NCI-H345 (cell line): ENCODE results near the gene RECQL5.

Experiments
- DNase-seq: peaks from one replicate; lab custom pipeline; 2025; lab: John Stamatoyannopoulos, UW

The RECQL5 gene

DNA sequence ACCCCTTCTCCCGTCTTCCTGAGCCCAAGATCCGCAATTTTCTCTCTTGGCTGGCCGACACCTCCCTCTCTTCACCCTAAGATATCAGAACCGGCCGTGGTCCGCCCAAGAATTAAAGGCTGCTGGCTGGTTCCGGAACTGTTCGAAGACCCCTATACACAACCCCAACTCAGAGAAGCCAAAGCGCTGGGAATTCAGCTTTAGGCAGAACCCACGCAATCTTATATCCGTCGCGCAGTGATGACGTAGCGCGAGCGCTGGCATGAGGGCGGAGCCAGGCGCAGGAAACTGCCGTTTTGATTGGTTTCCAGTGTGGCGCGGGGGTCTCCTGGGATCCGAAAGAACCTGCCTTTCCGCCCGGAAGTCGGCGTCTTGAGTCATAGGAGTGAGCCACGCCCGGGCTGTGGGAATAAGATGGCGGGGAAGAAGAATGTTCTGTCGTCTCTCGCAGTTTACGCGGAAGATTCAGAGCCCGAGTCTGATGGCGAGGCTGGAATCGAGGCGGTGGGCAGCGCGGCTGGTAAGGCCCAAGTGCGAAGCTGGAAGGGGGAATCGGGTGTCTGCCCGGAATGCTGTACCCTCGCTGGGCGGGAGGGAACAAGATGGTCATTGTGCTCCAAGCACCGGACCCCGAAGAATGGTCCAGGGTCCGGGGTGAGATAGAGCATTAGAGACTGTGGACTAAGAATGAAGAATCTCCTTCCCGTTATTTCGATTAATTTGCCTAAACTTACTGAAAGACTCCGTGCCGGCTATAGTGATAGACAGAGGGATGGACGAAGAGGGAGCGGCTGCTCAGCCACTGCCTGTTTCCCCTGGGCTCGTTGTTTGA, at the start of gene RECQL5, which contains the start of gene SAP30BP:
TSS of gene RECQL5 (minus strand) at position 196 of the 832 bp plus-strand sequence. CDS start 597 bp downstream, outside the sequence.
TSS of gene SAP30BP (plus strand) at position 380 of the 832 bp plus-strand sequence. CDS start at position 415, 35 bp downstream.
- DNase-seq, result peak; percentile 99

DNA sequence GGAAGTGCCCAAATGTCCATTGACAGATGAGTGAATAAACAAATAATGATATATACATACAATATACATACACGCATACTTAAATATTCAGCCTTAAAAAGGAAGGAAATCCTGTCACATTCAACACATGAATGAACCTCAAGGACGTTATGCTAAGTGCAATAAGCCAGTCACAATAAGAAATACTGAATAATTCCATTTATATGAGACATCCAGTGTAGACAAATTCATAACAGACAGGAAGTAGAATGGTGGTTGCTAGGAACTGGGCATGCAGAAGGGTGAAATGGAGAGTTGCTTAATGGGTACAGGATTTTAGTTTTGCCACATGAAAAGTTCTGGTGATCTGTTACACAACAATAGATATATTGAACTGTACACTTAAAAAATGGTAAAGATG, 45.5 kb upstream of the RECQL5 start:
- DNase-seq, result no peak

DNA sequence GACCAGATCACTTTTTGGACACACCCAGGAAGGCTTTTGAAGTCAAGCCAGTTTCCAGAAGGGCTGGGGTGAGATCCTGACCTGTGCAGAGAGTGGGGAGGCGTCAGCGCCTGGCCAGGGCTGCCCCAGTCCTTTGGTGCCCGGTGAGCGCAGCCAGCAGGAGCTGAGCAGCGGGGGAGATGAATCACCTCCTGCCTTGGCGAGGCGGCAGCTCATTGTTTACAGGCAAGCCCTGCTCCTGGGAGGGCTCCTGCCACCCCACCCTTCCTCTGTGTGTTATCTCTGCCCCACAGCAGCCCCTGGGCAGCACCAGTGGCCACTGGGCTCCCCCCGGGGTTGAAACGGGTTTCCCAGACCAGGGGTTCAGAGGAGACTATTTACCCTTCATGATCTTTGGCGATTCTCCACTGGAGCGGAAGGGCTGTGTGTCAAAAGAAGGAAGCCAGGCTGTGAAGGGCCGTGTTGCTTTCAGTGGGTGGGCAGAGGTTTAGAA, 40.2 kb upstream of the RECQL5 start:
- no peak for DNase-seq

DNA sequence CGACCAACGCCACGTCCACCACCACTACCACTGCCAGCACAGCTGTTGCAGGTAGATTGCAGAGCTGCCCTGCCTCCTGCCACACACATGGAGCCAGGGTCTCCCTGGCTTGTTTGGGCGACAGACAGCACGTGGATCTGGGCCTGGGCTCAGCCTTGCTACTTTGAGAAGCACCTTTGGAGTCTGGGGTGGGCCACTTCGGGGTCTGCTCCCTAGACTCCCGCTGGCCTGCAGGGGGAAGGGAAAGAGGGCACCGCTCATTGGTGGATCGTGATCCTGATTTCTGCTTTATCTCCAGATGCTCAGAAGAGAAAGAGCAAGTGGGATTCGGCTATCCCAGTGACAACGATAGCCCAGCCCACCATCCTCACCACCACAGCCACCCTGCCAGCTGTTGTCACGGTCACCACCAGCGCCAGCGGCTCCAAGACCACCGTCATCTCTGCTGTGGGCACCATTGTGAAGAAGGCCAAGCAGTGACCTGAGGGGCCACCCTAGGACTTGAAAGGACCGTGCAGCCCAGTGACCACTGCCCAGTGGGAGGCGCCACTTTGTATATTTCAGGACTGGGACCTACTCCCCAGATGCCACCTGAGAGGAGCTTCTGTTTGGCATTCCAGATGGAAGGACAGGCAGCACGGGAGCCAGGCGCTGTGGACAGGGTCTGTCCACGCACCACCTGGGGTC, 39.2 kb upstream of the RECQL5 start:
- DNase-seq, result no peak

DNA sequence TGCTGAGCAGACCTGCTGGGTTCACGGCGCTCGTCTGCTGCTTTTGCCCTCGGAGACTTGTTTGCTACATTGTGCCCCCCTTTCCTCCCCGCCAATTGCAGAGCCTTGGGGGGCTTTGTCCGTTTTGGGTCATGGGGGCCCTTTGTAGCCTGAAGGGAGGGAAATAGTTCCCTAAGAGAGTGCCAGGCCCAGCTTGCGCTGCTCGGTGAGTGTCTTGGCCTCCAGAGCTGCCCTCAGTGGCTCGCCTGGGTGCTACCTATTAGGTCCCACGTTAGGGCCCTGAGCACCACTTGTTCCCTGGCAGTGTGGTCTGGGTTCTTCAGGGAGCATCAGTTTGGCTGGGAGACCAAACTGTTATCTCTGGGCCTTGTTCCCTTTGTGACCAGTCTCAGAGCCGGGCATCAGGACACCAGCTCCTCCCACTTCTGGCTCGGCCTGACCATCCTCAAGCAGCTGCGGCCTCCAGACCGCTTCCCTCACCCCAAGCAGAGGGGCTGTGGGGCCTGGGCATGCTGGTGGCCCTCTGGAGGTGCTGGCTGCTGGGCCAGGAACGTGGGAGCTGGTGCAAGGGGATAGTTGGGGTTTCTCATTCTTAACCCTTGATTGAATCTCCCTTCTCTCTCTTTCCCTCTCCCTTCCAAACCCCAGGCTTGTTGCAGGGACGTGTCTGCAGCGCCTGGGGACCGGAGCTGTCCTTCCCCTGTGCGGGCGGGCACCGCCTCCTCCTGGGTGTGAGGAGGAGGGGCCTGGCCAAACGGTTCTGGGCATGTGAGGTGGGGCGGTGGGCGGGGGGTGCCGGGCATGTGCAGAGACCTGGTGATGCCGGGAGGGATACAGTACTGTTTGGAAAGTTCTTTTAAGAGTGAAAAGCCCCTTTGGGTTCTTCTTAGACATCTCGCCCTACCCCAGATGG, 38.3 kb upstream of the RECQL5 start:
- no peak for DNase-seq

DNA sequence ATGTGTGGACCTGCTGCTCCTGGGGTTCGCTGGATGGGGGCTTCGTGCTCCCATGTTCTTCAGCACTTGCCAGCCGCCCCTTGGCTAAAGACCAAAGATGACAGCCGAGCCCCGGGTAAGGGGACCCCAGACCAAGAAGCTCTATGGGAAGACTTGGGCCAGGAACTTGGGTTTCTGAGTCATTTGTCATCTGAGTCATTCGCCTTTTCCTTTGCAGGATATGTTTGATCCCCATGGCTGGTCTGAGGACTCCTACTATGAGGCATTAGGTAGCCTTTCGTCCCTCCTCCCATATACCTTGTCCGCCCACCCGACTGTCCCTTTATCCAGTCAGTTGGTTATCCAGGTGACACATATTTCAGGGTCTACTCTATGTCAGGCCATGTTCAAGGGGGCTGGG, 36.6 kb upstream of the RECQL5 start:
- no peak for DNase-seq

DNA sequence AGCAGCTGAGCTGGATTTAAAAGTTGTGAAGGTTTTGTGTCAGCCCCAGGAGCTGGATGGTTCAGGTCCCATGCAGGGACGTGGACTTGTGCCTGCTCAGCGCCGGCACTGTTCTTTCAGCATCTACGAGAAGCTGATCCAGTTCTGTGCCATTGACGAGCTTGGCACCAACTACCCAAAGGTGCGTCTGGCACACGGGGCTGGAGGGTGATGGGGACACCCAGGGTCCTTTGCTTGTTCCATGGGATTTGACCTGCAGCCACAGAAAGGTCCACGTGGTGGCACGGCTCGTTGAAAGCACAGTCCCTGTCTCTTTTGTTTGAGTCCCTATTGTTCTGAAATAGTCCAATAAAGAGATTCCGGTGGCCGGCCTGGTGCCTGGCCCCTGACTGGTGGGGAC, 36.2 kb upstream of the RECQL5 start:
- DNase-seq, result no peak

DNA sequence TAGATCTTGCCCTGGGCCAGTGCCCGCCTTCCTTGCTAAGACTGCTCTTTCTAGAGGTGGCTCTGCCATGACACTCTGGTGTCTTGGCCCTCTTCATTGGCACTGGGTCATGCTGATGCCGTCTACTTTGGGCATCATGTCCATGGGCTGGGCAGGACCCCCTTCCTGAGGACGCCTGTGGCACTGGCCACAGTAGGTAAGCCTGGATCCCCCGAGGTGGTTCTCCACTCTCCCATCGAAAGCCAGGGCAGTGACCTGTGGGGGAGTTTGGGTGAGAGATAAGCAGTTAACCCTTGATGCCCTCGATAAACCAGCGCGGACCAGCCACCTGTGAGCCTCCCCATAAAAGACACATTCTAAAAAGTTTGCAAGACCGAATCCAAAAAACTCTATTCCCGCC, 34.3 kb upstream of the RECQL5 start:
- DNase-seq, result no peak

DNA sequence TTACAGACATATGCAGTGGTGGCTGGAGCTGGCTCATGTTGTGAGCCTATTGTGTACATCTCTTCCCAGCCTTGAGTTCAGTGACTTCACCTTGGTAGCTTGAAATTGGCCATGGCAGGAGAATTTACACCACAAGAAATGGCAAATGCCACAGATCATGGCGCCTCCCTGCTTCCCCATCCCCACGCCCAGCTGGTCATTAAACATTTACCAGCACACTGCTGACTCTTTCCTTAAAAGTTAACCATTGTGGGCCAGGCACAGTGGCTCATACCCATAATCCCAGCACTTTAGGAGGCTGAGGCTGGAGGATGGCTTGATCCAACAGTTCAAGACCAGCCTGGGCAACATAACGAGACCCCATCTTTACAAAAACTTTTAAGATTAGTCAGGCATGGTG, 31.7 kb upstream of the RECQL5 start:
- no peak for DNase-seq

DNA sequence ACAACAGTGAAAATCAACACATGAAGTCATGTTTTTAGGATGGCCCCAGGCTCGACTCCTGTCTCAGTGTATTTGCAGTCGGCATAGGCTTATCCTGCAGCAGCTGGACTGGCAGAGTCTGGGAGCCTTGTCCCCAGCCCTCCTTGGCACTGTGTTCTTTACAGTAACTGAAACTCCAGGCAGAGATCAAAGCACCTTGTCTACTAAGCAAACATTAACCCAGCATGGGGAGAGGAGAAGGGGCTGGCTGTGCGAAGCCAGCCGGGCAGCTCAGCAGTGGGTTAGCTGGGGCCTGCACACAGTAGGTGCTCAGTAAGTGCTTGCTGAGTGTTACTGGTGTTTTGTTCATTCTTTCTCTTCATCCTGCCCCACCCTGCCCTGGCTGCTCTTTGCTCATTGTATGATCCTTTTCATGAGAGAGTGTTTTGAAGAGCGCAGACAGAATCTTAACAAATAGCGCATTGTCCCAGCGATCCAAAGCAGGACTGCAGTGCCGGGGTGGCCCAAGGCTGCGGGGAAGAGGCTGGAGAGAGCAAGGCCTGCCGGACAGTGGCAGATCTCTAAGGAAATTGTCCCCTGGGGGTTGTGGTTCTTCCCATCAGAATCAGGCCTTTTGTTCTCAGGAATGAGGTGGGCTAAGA, 30.8 kb upstream of the RECQL5 start:
- DNase-seq, result no peak

DNA sequence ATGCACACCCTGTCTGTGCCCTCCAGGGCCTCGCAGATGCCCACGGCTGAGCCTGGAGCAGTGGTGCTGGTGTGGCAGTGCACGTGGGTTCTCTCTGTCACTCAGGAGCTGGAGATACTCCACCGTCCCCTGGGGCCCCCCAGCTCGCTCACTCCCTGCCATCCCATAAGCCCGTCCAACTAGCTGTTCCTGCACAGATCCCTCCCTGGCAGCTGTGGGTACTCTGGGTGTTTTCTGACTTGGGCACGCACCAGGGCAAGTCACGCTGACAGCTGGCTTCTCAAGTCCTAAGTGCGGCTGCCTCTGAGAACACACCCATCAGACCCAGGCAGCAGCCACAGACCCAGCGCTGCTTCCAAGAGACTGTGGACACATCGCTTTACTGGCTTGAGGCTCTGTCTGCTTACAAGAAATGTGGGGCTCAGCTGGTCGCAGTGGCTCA, 28.9 kb upstream of the RECQL5 start:
- no peak for DNase-seq

DNA sequence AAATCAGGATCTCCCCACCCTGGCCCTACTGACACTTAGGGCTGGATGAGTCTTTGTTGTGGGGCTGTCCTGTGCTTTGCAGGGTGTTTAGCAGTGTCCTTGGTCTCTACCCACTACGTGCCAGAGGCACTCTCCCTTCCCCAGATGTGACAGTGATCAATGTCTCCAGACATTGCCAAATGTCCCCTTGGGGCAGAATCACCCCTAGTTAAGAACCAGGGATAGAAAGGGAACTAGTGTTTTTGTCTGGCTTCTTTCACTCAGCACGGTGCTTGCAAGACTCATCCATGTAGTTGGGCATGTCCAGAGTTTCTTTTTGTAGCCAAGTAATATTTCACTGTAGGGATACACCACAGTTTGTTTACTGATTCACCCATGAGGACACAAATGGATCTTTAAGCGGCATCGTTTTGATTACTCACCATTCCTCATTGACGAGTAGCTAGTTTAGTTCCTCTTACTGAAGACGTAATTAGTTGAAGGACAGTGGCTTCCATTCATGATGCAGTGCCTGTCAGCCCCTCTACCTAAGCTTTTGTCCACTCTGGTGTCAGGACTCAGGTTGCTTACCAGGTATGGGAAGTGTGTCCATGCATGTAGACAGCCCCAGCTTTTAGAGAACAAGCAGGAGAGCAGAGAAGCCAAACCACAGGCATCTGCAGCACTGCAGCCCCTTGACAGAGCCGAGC, 28.3 kb upstream of the RECQL5 start:
- DNase-seq, result no peak

DNA sequence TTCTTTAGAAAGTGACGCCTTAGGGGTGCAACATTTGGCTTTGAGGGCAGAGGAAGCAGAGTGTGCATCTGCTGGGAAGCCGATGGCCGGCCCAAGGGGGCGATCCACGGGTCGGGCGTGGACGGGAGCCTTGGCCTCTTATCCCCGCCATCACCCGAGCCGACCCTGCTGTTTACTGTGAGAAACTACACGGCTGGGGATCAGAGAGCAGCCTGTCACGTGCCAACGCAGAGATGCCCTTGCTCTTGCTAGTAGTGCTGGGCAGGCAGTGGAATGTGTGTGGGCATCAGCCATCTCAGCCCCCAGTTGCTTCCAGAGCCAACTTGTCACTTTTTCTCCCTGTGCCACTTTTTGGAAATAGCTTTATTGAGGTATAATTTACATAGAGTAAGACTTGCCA, 27.6 kb upstream of the RECQL5 start:
- DNase-seq, result no peak

DNA sequence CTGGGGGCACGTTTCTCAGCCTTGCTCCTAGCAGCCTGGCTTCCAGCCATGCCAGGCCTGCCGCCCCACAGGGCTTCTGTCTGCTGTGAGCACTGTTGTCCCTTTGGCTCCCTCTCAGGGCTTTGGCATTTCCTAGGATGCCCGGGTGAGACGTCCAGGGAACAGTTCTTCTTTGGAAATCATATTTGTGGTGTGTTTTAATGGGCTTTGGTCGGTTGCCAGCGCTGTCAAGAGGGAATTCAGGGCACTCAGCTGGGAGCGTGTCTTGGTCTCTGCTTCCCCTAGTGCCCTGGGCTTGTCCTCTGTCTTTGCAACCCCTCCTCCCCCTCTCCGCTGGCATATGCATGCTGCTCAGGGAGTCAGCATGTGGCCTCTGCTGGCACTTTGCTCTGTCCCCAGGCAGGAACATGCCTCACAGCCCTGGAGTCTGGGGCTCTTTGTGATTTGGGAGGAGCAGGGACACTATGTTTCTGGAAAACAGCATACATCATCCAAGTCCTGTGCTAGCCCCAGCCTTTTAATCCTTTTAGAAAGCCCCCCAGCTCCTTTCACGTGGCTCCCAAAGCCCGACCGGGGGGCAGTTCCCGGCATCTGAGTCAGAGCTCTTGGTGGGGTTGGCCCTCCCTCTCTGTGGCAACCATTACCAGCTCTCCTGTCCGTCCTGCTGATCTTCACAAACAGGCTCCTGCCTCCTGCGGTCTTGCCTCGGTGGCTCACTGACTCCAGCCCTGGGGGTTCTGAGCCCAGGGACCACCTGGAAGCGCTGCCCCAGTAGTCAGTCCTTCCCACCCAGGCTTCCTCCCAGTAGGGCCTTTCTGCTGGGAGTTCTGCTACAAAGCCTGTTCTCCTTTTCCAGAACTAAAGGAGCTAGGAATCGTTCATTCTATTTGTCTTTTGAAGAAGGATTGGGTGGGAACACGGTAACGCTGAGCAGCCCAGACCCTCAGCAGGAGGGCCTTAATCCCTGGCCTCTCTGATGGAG, 26.8 kb upstream of the RECQL5 start:
- no peak for DNase-seq

DNA sequence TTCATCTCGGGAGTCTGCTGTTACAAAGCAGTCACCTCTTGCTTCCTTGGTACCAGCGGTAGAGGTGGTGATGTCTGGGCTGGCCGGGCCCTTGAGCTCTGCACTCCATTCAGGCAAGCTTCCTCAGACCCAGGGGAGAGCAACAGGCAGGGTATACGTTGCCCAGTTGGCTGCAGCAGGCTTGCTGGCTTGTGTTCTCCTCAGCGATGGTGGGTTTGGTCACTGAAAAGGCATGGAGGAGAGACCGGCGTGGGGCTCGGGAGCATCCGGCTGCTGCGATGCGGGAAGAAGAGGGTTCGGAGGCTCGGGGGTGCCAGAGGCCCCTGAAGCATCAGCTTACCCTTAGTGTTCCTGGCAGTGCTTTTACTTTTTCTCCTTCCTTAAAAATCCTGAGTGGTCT, 26.0 kb upstream of the RECQL5 start:
- DNase-seq, result no peak

DNA sequence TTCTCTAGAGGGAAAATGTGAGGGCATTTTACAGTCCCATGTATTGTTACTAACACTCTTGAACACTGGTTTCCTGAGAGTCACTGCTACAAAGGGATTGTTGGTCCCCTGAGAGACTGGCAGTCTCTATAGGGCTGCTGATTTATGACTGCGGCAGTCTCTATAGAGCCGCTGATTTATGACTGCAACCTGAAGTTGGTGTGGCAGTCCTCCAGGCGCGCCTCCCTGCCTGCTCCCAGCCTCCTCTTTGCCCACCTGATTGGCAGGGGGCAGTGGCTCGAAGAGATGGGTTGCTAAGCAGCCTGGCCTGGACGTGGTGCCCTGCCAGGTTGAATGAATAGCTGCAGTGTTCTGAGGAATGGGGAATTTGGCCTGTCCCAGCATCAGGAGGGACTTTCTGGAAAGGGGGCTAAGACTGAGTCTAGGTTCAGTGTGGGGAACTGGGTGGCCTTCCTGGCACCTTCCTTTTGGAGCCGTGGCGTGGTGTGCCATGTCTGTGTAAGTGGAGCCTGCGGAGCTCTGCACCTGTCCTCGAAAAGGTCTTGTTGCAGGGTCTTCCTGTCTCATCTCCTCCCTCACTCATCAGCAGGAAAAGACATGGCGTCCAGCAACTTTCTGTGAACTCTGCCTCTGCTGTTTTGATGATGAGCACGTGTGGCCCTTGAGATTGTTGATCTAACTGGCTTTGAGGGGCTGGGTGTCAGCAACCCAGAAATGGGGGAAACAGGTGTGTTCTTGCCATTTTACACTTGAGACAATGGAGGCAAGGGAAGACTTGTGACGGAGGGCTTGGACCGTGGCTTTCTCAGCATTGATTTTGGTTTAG, 25.1 kb upstream of the RECQL5 start:
- no peak for DNase-seq

DNA sequence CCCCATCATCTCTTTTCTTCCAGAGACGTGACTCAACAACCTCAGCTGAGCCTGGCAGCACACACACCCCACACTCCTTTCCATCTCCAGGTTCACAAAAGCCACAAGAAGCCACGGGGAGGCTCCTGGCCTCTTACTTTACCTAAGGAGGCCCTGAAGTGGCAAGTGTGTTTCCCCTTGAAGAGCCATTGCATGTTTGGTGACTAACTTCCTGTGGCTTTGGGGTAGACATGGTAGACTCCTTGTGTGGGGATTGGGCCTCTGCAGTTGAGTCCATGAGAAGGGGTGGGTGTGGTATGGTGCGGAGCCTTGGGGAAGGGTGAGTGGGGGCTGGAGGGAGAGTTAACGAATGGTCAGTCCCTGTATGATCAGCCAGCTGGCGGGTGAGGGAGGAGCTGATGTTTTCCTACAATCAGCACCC, 24.4 kb upstream of the RECQL5 start:
- no peak for DNase-seq

DNA sequence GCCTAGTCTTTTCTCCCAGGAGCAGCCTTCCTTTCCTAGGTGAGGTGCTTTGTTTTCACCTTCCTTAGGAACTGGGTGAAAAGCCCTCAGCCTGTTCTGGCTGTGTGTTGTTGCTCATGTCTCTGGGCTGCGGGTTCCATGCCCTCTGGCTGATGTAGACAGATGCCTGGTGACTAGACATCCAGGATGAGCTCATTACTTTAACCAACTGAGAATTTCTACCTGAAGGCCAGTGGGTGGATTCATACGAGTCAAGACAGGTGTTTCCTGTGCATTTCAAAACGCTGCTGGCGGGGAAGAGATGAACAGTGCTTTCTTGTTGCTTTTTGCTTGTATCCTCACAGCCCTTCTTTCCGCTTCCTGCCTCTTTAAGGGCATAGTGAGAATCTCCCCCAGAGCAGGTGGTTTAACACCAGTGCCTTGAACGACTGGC, 22.5 kb upstream of the RECQL5 start:
- DNase-seq, result no peak
